Mucosa of descending colon (tissue), 3 donors: ENCODE measurements around the gene DDX10. TPM values are rescaled to one million over a fixed set of nuclear protein-coding genes. Genes with fewer than 3 reads are reported as not detected.

Experiments
- ATAC-seq: fragments of 200-7000 bp; cut with Tn5 transposase; one replicate; pipeline ENCODE4 v1.9.1; 2020; ENCODE audit warnings: mild to moderate bottlenecking, moderate library complexity
- DNase-seq, 3 donors: peaks; one replicate each; pipeline ENCODE4 v3.0.0-alpha.2; 2020
- H3K36me3 ChIP-seq: fragments of 200-600 bp; one replicate; pipeline ENCODE4 v1.8.0; 2021; ENCODE audit warnings: low read depth, mild to moderate bottlenecking
- H3K4me1 ChIP-seq: fragments of 200-600 bp; one replicate; pipeline ENCODE4 v1.8.0; 2021; ENCODE audit warnings: low read depth, mild to moderate bottlenecking
- H3K4me3 ChIP-seq: fragments of 200-600 bp; one replicate; pipeline ENCODE4 v1.8.0; 2021; ENCODE audit warnings: mild to moderate bottlenecking
- H3K9me3 ChIP-seq: fragments of 200-600 bp; one replicate; pipeline ENCODE4 v1.8.0; 2021; ENCODE audit warnings: mild to moderate bottlenecking
- CTCF ChIP-seq: fragments of 200-600 bp; IDR thresholded peaks from one replicate; pipeline ENCODE4 v1.8.0; 2022; ENCODE audit warnings: antibody characterized with exemption, mild to moderate bottlenecking
- intact Hi-C, 2 donors: fragments of 100-400 bp; cut with DNase I in 1 of 2; cut with micrococcal nuclease in 1 of 2; formaldehyde crosslinking; loops; one replicate each; pipeline versions ENCODE4 v1.11.0 to v1.11.1; 2022; cut with DNase I, micrococcal nuclease
- total RNA-seq, 3 donors: library from RNA; stranded (reverse); fragmentation: NEBNext Ultra II Directional in 2 of 3; extraction: Animal tissue kit (Norgen Biotek cat#: 25700) in 2 of 3; gene quantifications; one replicate each; pipeline versions ENCODE4 v1.2.1 to v1.2.4, GENCODE V29; 2021 to 2023
- donor health status: DM: no; HTN: no; CAD: no; lungs with moderate emphysema.
- donor health status: DM: no; HTN: no; CAD: no.
- donor health status: DM: no; HTN: yes; CAD: no.

The DDX10 gene
- total RNA-seq, 3 donors from 2014 or later: 16.1 to 18.3 (median 17.3) TPM

- Histone ChIP-seq H3K4me3 (no peak overlapping the region), H3K9me3 (no peaks in the 10 kb centered on the region), H3K36me3 (no peaks in the 10 kb centered on the region), H3K4me1 (peaks cover 11% of the 10 kb centered on the region)
- no peak for DNase-seq
- ATAC-seq: no peak
- TF ChIP-seq CTCF: no peak
- intact Hi-C loops: no loop called here
Measured at GRCh38 chr11:108670451-108670850, 5.6 kb downstream of the DDX10 start.

- H3K4me3 ChIP-seq: no peak overlapping the region
- DNase-seq (no peak), ATAC-seq (no peak)
- H3K4me1 ChIP-seq: no peaks in the 10 kb centered on the region
- intact Hi-C loops: no loop called here
- no peaks in the 10 kb centered on the region for H3K9me3 ChIP-seq
- H3K36me3 ChIP-seq: no peaks in the 10 kb centered on the region
- no peak for TF ChIP-seq CTCF
Measured at GRCh38 chr11:108672113-108672512, 7.2 kb downstream of the DDX10 start.

- ATAC-seq: no peak
- DNase-seq: no peak
- intact Hi-C loops: no loop called here
- no peak for TF ChIP-seq CTCF
- no peak overlapping the region for H3K4me3 ChIP-seq
- H3K36me3 ChIP-seq: no peaks in the 10 kb centered on the region
- H3K4me1 ChIP-seq: no peaks in the 10 kb centered on the region
- H3K9me3 ChIP-seq: no peaks in the 10 kb centered on the region
Measured at GRCh38 chr11:108672786-108673185, 7.9 kb downstream of the DDX10 start.

- TF ChIP-seq CTCF: no peak
- DNase-seq (no peak), ATAC-seq (no peak)
- no peak overlapping the region for H3K4me3 ChIP-seq
- H3K9me3 ChIP-seq: no peaks in the 10 kb centered on the region
- H3K36me3 ChIP-seq: no peaks in the 10 kb centered on the region
- H3K4me1 ChIP-seq: no peaks in the 10 kb centered on the region
- intact Hi-C loops: no loop called here
Measured at GRCh38 chr11:108679045-108679444, 14.2 kb downstream of the DDX10 start.

DNA sequence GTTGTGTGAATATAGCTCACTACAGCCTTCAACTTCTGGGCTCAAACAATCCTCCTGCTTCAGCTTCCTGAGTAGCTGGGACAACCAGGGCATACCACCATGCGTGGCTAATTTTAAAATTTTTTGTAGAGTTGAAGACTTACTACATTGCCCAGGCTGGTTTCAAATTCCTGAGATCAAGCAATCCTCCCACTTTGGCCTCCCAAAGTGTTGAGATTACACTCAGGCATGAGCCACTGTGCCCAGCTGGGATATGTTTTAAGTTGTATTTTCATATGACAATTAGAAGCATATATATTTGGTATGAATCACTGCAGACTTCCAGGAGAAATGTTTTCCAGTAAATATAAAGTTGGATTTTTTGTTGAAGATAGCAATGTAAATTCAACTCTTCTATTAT lies 15.4 kb downstream of the DDX10 start:
- H3K4me1 ChIP-seq: no peaks in the 10 kb centered on the region
- H3K9me3 ChIP-seq: no peaks in the 10 kb centered on the region
- ATAC-seq (no peak), DNase-seq (no peak)
- H3K4me3 ChIP-seq: no peak overlapping the region
- no peaks in the 10 kb centered on the region for H3K36me3 ChIP-seq
- no peak for TF ChIP-seq CTCF
- intact Hi-C loops: no loop called here

GRCh38 chr11:108685419-108686130 lies 20.7 kb downstream of the DDX10 start:
- DNase-seq (no peak), ATAC-seq (no peak)
- intact Hi-C loops: no loop called here
- Histone ChIP-seq H3K36me3 (no peaks in the 10 kb centered on the region), H3K9me3 (no peaks in the 10 kb centered on the region), H3K4me3 (no peak overlapping the region), H3K4me1 (no peaks in the 10 kb centered on the region)
- TF ChIP-seq CTCF: no peak
